ENCODE measurements around the gene MDM2. TPM values are rescaled to one million over a fixed set of nuclear protein-coding genes. Genes with fewer than 3 reads are reported as not detected.

Gene MDM2
- total RNA-seq, 2 donors from 2014 or later: 36.1 to 95.6 TPM

GRCh38 chr12:68776976-68777610 lies 30.9 kb upstream of the MDM2 start:
- no peaks in the 10 kb centered on the region for H3K4me1 ChIP-seq (replicated peaks)
- no peak overlapping the region for H3K4me3 ChIP-seq
- H3K27ac ChIP-seq: no peak overlapping the region
- no peaks in the 10 kb centered on the region for H3K27me3 ChIP-seq (replicated peaks; ENCODE audit: insufficient read depth)
- TF ChIP-seq POLR2AphosphoS5 (IDR thresholded peaks at IDR 0.05) (no peak), CTCF (IDR thresholded peaks at IDR 0.05) (no peak), POLR2A (IDR thresholded peaks at IDR 0.05) (no peak)
- no peak for DNase-seq (ENCODE audit: low spot score)
- H3K9me3 ChIP-seq: no peaks in the 10 kb centered on the region
- WGBS: 81% methylated on average over 5 of the region's 5 CpGs
- no peaks in the 10 kb centered on the region for H3K36me3 ChIP-seq
- intact Hi-C loops (cut with DNase I): no loop called here

- intact Hi-C loops (cut with DNase I): no loop called here
- Histone ChIP-seq H3K9me3 (no peaks in the 10 kb centered on the region), H3K36me3 (no peaks in the 10 kb centered on the region), H3K27me3 (replicated peaks; ENCODE audit: insufficient read depth) (no peaks in the 10 kb centered on the region), H3K27ac (no peak overlapping the region), H3K4me3 (no peak overlapping the region), H3K4me1 (replicated peaks) (no peaks in the 10 kb centered on the region)
- no peak for TF ChIP-seq POLR2A (IDR thresholded peaks at IDR 0.05)
- no peak for TF ChIP-seq CTCF (IDR thresholded peaks at IDR 0.05)
- no peak for TF ChIP-seq POLR2AphosphoS5 (IDR thresholded peaks at IDR 0.05)
- DNase-seq (ENCODE audit: low spot score): no peak
Observed at GRCh38 chr12:68779280-68779679, 28.7 kb upstream of the MDM2 start.

GRCh38 chr12:68780731-68781130 lies 27.2 kb upstream of the MDM2 start:
- TF ChIP-seq POLR2A (IDR thresholded peaks at IDR 0.05) (no peak), CTCF (IDR thresholded peaks at IDR 0.05) (no peak), POLR2AphosphoS5 (IDR thresholded peaks at IDR 0.05) (no peak)
- H3K27me3 ChIP-seq (replicated peaks; ENCODE audit: insufficient read depth): no peaks in the 10 kb centered on the region
- H3K27ac ChIP-seq: no peak overlapping the region
- intact Hi-C loops (cut with DNase I): no loop called here
- 94% methylated on average over 6 of the region's 6 CpGs for WGBS
- no peaks in the 10 kb centered on the region for H3K4me1 ChIP-seq (replicated peaks)
- H3K9me3 ChIP-seq: no peaks in the 10 kb centered on the region
- no peak overlapping the region for H3K4me3 ChIP-seq
- no peak for DNase-seq (ENCODE audit: low spot score)
- no peaks in the 10 kb centered on the region for H3K36me3 ChIP-seq

DNA sequence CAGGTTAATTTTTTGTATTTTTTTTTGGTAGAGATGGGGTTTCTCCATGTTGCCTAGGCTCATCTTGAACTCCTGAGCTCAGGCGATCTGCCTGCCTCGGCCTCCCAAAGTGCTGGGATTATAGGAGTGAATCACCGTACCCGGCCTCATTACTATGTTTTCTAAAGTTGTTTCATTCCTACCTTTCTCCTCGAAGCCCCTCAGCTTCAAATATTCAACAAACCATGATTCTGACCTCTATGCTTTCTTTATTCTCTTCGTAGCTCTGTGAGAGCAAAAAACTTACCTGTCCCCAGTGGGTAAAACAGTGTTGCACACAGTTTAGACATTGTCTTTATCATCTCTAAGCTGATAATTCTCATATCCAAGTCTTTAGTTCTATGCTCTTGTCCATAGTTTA lies 26.2 kb upstream of the MDM2 start:
- no peak for DNase-seq (ENCODE audit: low spot score)
- no peaks in the 10 kb centered on the region for H3K36me3 ChIP-seq
- H3K9me3 ChIP-seq: no peaks in the 10 kb centered on the region
- H3K4me1 ChIP-seq (replicated peaks): no peaks in the 10 kb centered on the region
- H3K27me3 ChIP-seq (replicated peaks; ENCODE audit: insufficient read depth): no peaks in the 10 kb centered on the region
- no peak for TF ChIP-seq POLR2AphosphoS5 (IDR thresholded peaks at IDR 0.05)
- TF ChIP-seq POLR2A (IDR thresholded peaks at IDR 0.05): no peak
- no peak for TF ChIP-seq CTCF (IDR thresholded peaks at IDR 0.05)
- no peak overlapping the region for H3K4me3 ChIP-seq
- over 99% methylated on average over 6 of the region's 6 CpGs for WGBS
- intact Hi-C loops (cut with DNase I): no loop called here
- H3K27ac ChIP-seq: no peak overlapping the region

DNA sequence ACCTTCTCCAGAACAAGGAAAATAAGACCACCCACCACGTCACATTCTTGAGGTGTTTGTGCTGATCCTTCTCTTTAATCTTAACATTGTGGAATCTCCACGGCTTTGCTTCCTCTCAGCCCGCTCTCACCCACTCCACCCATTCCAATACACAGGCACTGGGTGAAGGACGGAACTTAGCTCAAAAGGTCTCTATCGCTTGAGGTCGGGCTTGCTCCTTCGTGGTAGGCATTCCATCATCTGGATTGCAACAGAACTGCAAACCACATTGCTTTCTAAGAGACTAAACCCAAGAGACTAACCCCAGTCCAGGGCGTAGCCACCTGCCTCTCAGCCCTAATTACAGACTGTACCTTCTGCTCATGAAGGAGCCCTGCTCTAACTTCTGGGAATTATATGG lies 24.0 kb upstream of the MDM2 start:
- no peaks in the 10 kb centered on the region for H3K36me3 ChIP-seq
- H3K27ac ChIP-seq: no peak overlapping the region
- no peak overlapping the region for H3K4me3 ChIP-seq
- WGBS: 90% methylated on average over 8 of the region's 8 CpGs
- intact Hi-C loops (cut with DNase I): no loop called here
- DNase-seq (ENCODE audit: low spot score): no peak
- TF ChIP-seq CTCF (IDR thresholded peaks at IDR 0.05) (no peak), POLR2AphosphoS5 (IDR thresholded peaks at IDR 0.05) (no peak), POLR2A (IDR thresholded peaks at IDR 0.05) (no peak)
- H3K4me1 ChIP-seq (replicated peaks): peaks cover 3% of the 10 kb centered on the region
- H3K9me3 ChIP-seq: no peaks in the 10 kb centered on the region
- no peaks in the 10 kb centered on the region for H3K27me3 ChIP-seq (replicated peaks; ENCODE audit: insufficient read depth)
